Measurements from ENCODE around the gene OOSP3. TPM values are rescaled to one million over a fixed set of nuclear protein-coding genes. Genes with fewer than 3 reads are reported as not detected.

OOSP3 gene
- total and polyA plus RNA-seq, 12 donors: not detected

- 88 to 94% (median 89%) methylated on average over 2 of the region's 2 CpGs for WGBS, 4 donors
- no peaks in the 10 kb centered on the region for H3K36me3 ChIP-seq (replicated peaks in 1 of 2)
- H3K27ac ChIP-seq: no peak overlapping the region
These were observed 39.9 kb downstream of the OOSP3 start for GRCh38 chr11:59918480-59918879.

GRCh38 chr11:59918987-59919589 is 40.5 kb downstream of the OOSP3 start:
- TF ChIP-seq POLR2A (IDR thresholded peaks at IDR 0.05): no peak
- TF ChIP-seq, protein P1, sequence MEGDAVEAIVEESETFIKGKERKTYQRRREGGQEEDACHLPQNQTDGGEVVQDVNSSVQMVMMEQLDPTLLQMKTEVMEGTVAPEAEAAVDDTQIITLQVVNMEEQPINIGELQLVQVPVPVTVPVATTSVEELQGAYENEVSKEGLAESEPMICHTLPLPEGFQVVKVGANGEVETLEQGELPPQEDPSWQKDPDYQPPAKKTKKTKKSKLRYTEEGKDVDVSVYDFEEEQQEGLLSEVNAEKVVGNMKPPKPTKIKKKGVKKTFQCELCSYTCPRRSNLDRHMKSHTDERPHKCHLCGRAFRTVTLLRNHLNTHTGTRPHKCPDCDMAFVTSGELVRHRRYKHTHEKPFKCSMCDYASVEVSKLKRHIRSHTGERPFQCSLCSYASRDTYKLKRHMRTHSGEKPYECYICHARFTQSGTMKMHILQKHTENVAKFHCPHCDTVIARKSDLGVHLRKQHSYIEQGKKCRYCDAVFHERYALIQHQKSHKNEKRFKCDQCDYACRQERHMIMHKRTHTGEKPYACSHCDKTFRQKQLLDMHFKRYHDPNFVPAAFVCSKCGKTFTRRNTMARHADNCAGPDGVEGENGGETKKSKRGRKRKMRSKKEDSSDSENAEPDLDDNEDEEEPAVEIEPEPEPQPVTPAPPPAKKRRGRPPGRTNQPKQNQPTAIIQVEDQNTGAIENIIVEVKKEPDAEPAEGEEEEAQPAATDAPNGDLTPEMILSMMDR (IDR thresholded peaks at IDR 0.05): peak in 5 of 6 experiments; percentile 42 to 49 (median 48)
- Histone ChIP-seq H3K27ac (no peak overlapping the region), H3K4me3 (no peak overlapping the region), H3K36me3 (replicated peaks in 1 of 2) (no peaks in the 10 kb centered on the region), H3K27me3 (no peaks in the 10 kb centered on the region), H3K4me1 (replicated peaks in 1 of 2) (no peaks in the 10 kb centered on the region), H3K9me3 (replicated peaks in 1 of 3) (peaks cover 0 to 14% (median 0%) of the 10 kb centered on the region in 3 donors)
- intact Hi-C loops (cut with DNase I): no loop called here
- peak in 5 of 7 donors; percentile 17 to 42 (median 27) for DNase-seq
- WGBS, 4 donors: 29 to 33% (median 31%) methylated on average over 3 of the region's 3 CpGs

More at GRCh38 chr11:59918480-59918879, 39.9 kb downstream of the OOSP3 start:
- Histone ChIP-seq H3K4me3 (no peak overlapping the region), H3K4me1 (replicated peaks in 1 of 2) (no peaks in the 10 kb centered on the region), H3K9me3 (replicated peaks in 1 of 3) (peaks cover 0 to 9% (median 0%) of the 10 kb centered on the region in 3 donors), H3K27me3 (no peaks in the 10 kb centered on the region)
- no peak for DNase-seq
- intact Hi-C loops (cut with DNase I): no loop called here
- TF ChIP-seq POLR2A (IDR thresholded peaks at IDR 0.05): no peak
- TF ChIP-seq, protein P1 (IDR thresholded peaks at IDR 0.05): no peak

GRCh38 chr11:59923813-59924212 is 45.2 kb downstream of the OOSP3 start:
- DNase-seq: no peak
- Histone ChIP-seq H3K4me3 (no peak overlapping the region), H3K4me1 (replicated peaks in 1 of 2) (no peaks in the 10 kb centered on the region), H3K27ac (no peak overlapping the region), H3K9me3 (replicated peaks in 1 of 3) (peaks cover 0 to 14% (median 0%) of the 10 kb centered on the region in 3 donors), H3K27me3 (no peaks in the 10 kb centered on the region), H3K36me3 (replicated peaks in 1 of 2) (no peaks in the 10 kb centered on the region)
- WGBS, 4 donors: 88 to 96% (median 91%) methylated on average over 6 of the region's 6 CpGs
- intact Hi-C loops (cut with DNase I): no loop called here
- TF ChIP-seq, protein P1 (IDR thresholded peaks at IDR 0.05): no peak
- no peak for TF ChIP-seq POLR2A (IDR thresholded peaks at IDR 0.05)

DNA sequence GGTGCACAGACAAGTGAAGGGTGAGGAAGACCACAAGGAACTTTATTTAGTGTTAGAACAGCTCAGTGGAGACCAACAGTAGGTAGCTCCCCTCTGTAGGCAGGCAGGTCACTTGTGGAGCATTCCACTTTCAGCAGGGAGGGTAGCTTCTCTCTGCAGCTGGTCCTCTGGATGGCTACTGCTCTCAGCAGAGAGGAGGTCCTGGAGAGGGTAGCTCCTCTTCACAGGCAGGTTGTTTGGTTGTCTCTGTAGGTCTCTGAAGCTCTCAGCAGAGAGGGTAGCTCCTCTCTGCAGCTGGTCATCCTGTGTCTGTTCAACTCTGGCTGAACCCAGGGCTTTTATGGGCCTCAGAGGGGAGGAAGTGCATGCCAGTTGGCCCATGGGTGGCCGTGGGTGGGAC is 53.1 kb downstream of the OOSP3 start:
- Histone ChIP-seq H3K4me3 (no peak overlapping the region), H3K27me3 (no peaks in the 10 kb centered on the region), H3K4me1 (replicated peaks in 1 of 2) (no peaks in the 10 kb centered on the region), H3K36me3 (replicated peaks in 1 of 2) (no peaks in the 10 kb centered on the region), H3K27ac (no peak overlapping the region), H3K9me3 (replicated peaks in 1 of 3) (no peaks in the 10 kb centered on the region)
- DNase-seq: no peak
- WGBS, 4 donors: 20 to 63% (median 48%) methylated on average over 1 of the region's 1 CpG
- intact Hi-C loops (cut with DNase I): no loop called here
- TF ChIP-seq POLR2A (IDR thresholded peaks at IDR 0.05): no peak
- TF ChIP-seq, protein P1 (IDR thresholded peaks at IDR 0.05): no peak
